ENCODE measurements around the gene CYP26B1.

Gene CYP26B1

GRCh38 chr2:72155151-72155550 lies 7.5 kb upstream of the CYP26B1 start:
- DNase-seq (ENCODE audit: low read depth), result no peak

- no peak for DNase-seq (ENCODE audit: low read depth)
These were observed 6.8 kb upstream of the CYP26B1 start for GRCh38 chr2:72154386-72154975.

GRCh38 chr2:72153924-72154323 lies 6.3 kb upstream of the CYP26B1 start:
- DNase-seq (ENCODE audit: low read depth), result no peak

- no peak for DNase-seq (ENCODE audit: low read depth)
These were observed 5.5 kb upstream of the CYP26B1 start for GRCh38 chr2:72153026-72153791.

GRCh38 chr2:72150861-72151356 lies 3.2 kb upstream of the CYP26B1 start:
- DNase-seq (ENCODE audit: low read depth), result no peak

- DNase-seq (ENCODE audit: low read depth), result peak; percentile 47
These were observed 2.6 kb upstream of the CYP26B1 start for GRCh38 chr2:72150157-72150860.

- DNase-seq (ENCODE audit: low read depth), result no peak
These were observed 2.0 kb upstream of the CYP26B1 start for GRCh38 chr2:72149556-72150156.

- no peak for DNase-seq (ENCODE audit: low read depth)
These were observed 1.3 kb upstream of the CYP26B1 start for GRCh38 chr2:72148837-72149555.

- no peak for DNase-seq (ENCODE audit: low read depth)
These were observed 558 bp upstream of the CYP26B1 start for GRCh38 chr2:72148003-72148836.

- DNase-seq (ENCODE audit: low read depth), result no peak
These were observed 1.0 kb downstream of the CYP26B1 start for GRCh38 chr2:72146347-72147302.

GRCh38 chr2:72145658-72146329 lies 1.9 kb downstream of the CYP26B1 start:
- DNase-seq (ENCODE audit: low read depth), result no peak

GRCh38 chr2:72145289-72145657 lies 2.4 kb downstream of the CYP26B1 start:
- DNase-seq (ENCODE audit: low read depth), result no peak

- DNase-seq (ENCODE audit: low read depth), result no peak
These were observed 2.9 kb downstream of the CYP26B1 start for GRCh38 chr2:72144632-72145288.

- no peak for DNase-seq (ENCODE audit: low read depth)
These were observed 3.4 kb downstream of the CYP26B1 start for GRCh38 chr2:72144274-72144631.

- DNase-seq (ENCODE audit: low read depth), result no peak
These were observed 4.0 kb downstream of the CYP26B1 start for GRCh38 chr2:72143441-72144273.

- no peak for DNase-seq (ENCODE audit: low read depth)
These were observed 4.9 kb downstream of the CYP26B1 start for GRCh38 chr2:72142570-72143440.

GRCh38 chr2:72141881-72142451 lies 5.7 kb downstream of the CYP26B1 start:
- no peak for DNase-seq (ENCODE audit: low read depth)
